K562 (cell line): ENCODE measurements around the gene NLRP9. TPM values are rescaled to one million over a fixed set of nuclear protein-coding genes. Genes with fewer than 3 reads are reported as not detected.

ENCODE experiments used
- CBX8 ChIP-seq: fragments of 200-600 bp; sonication (generic); IDR thresholded peaks from 2 replicates; pipeline ENCODE4 v1.6.1; 2012; ENCODE audit warnings: borderline replicate concordance, mixed run types, low read depth, mild to moderate bottlenecking, moderate library complexity, mixed read lengths, low read length, control low read depth, inconsistent platforms; ENCODE audit not compliant: poor library complexity, severe bottlenecking; ENCODE audit errors: extremely low read depth
- CXXC5 ChIP-seq: fragments of 250-450 bp; sonication (Bioruptor Pico); IDR thresholded peaks from 2 replicates; pipeline ENCODE4 v1.8.0; 2022; ENCODE audit warnings: inconsistent platforms, mild to moderate bottlenecking, moderate library complexity
- KAT8 ChIP-seq: fragments of 450-650 bp; IDR thresholded peaks from 2 replicates; pipeline ENCODE4 v1.6.1; 2016; ENCODE audit warnings: low read depth, mild to moderate bottlenecking
- MEF2D ChIP-seq: conservative IDR thresholded peaks from 2 replicates; pipeline ENCODE4 v1.6.1; 2016; ENCODE audit warnings: low read depth, missing genetic modification characterization, missing compliant biosample characterization
- NFIX ChIP-seq: fragments of 250-450 bp; sonication (Bioruptor Pico); IDR thresholded peaks from 2 replicates; pipeline ENCODE4 v1.4.0; 2020; ENCODE audit warnings: low read depth, mild to moderate bottlenecking, moderate library complexity
- RHOXF2B ChIP-seq: fragments of 250-450 bp; sonication (Bioruptor Pico); conservative IDR thresholded peaks from 2 replicates; pipeline ENCODE4 v1.5.1; 2021
- SIX5 ChIP-seq, 2 experiments: IDR thresholded peaks; 2 replicates each; pipeline ENCODE4 v1.6.1; 2011; ENCODE audit warnings: low read length in 2 of 2, borderline replicate concordance in 1 of 2, low read depth in 1 of 2, mild to moderate bottlenecking in 1 of 2, moderate library complexity in 1 of 2; ENCODE audit not compliant: insufficient read depth in 1 of 2
- ZNF354B ChIP-seq: fragments of 250-450 bp; sonication (Bioruptor Pico); IDR thresholded peaks from 2 replicates; pipeline ENCODE4 v1.4.0; 2020
- polyA plus RNA-seq, 8 experiments: library from polyadenylated mRNA; depleted of rRNA in 4 of 8; stranded (reverse) in 5 of 8; unstranded in 3 of 8; fragments of >200 nt; fragmentation: Nextera tagmentation in 2 of 8; fragmentation: Illumina TruSeq in 1 of 8; extraction: Ambion mirVana in 2 of 8; extraction: Trizol in 1 of 8; gene quantifications; 2 replicates each; pipeline versions ENCODE4 v1.2.1 to v1.2.3, GENCODE V29; 2011 to 2014; ENCODE audit warnings: inconsistent platforms in 1 of 8, missing spikeins in 1 of 8
- total RNA-seq, 7 experiments: library from RNA; depleted of rRNA in 6 of 7; stranded (reverse); fragments of >200 nt in 6 of 7; fragmentation: Illumina TruSeq in 2 of 7; extraction: Trizol in 2 of 7; gene quantifications; 2 replicates each; pipeline versions ENCODE4 v1.2.1 to v1.2.3, GENCODE V29; 2011 to 2021; ENCODE audit warnings: low replicate concordance in 1 of 7
- TF ChIP-seq, protein P1 (sequence below): sonication (generic); formaldehyde crosslinking; IDR thresholded peaks from 2 replicates; pipeline ENCODE4 v1.8.0; 2023; ENCODE audit warnings: mild to moderate bottlenecking, missing genetic modification reagents
- TF ChIP-seq, protein P2 (sequence below), 2 experiments: fragments of 250-450 bp in 1 of 2; fragments of 450-650 bp in 1 of 2; sonication (Bioruptor Pico) in 1 of 2; IDR thresholded peaks; 2 replicates each; pipeline versions ENCODE4 v1.6.1 to v1.8.0; 2016 to 2021; ENCODE audit warnings: mild to moderate bottlenecking in 2 of 2, moderate library complexity in 2 of 2, missing compliant biosample characterization in 1 of 2, missing genetic modification characterization in 1 of 2
- TF ChIP-seq, protein P3 (sequence below): fragments of 250-450 bp; sonication (Bioruptor Pico); IDR thresholded peaks from 2 replicates; pipeline ENCODE4 v1.6.1; 2021; ENCODE audit warnings: mild to moderate bottlenecking
- TF ChIP-seq, protein P4 (sequence below): sonication (generic); formaldehyde crosslinking; IDR thresholded peaks from 2 replicates; pipeline ENCODE4 v1.8.1; 2023; ENCODE audit warnings: mild to moderate bottlenecking, missing genetic modification reagents
- TF ChIP-seq, protein P5 (sequence below): fragments of 450-650 bp; IDR thresholded peaks from 2 replicates; pipeline ENCODE4 v1.6.1; 2017; ENCODE audit warnings: mild to moderate bottlenecking, moderate library complexity

The NLRP9 gene
- total and polyA plus RNA-seq, 9 of the 15 experiments (the other 6 are each of a cell fraction or from before 2014, with no cell fraction given): not detected

DNA sequence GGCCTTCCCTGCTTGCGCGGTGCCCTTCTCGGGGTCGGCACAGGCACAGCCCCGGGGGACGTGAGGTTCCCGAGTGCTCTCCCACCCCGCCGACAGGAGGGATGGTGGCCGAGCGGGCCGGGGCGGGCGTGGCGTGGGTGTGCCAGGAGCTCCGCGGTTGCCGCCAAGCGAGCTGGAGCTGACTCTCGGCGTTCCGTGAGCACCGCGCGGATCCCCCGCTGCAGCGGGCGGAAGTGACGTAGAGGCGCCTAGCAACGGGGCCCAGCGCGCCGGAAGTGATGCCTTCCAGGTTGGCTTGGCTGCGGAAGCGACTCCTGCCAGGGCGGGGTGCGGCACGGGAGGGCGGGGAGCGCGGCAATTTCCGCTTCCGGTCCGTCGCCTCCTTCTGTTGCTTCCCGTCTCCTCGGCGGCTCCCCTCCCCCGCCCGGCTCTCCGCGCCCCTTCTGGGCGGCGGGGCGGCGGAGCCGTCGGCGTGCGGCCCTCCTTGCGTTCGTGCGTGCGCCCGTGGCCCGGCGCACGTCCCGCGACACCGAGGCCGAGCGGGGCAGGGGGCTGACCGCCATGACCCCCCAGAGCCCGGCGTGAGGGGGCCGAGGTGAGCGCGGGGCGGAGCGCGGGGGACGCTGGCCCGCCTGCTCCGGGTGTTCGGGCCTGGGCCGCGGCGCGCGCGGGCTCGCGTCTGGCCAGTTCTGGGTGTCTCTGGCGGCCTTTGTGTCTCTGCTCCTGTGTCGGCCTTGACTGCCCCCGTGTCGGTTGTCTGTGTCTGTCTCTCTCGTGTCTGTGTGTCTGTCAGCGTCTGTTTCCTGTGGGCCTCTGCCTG is 63.2 kb downstream of the NLRP9 start, which contains the start of gene EPN1 (continued):
- TF ChIP-seq, protein P1, sequence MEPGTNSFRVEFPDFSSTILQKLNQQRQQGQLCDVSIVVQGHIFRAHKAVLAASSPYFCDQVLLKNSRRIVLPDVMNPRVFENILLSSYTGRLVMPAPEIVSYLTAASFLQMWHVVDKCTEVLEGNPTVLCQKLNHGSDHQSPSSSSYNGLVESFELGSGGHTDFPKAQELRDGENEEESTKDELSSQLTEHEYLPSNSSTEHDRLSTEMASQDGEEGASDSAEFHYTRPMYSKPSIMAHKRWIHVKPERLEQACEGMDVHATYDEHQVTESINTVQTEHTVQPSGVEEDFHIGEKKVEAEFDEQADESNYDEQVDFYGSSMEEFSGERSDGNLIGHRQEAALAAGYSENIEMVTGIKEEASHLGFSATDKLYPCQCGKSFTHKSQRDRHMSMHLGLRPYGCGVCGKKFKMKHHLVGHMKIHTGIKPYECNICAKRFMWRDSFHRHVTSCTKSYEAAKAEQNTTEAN (CRISPR knock-in tag): no peak
- TF ChIP-seq, protein P2, sequence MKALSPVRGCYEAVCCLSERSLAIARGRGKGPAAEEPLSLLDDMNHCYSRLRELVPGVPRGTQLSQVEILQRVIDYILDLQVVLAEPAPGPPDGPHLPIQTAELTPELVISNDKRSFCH (CRISPR knock-in tag; IDR thresholded peaks at IDR 0.05): no peak
- TF ChIP-seq, protein P2 (tag; IDR thresholded peaks at IDR 0.05): no peak
- TF ChIP-seq MEF2D: no peak
- TF ChIP-seq RHOXF2B (CRISPR knock-in tag): no peak
- peak in 1 of 2 experiments; percentile 31; a peak in 1 of 4 replicates for TF ChIP-seq SIX5 (IDR thresholded peaks at IDR 0.05; ENCODE audit: borderline replicate concordance in 1 of 2, insufficient read depth in 1 of 2, low read depth in 1 of 2, low read length in 2 of 2)
- TF ChIP-seq, protein P3, sequence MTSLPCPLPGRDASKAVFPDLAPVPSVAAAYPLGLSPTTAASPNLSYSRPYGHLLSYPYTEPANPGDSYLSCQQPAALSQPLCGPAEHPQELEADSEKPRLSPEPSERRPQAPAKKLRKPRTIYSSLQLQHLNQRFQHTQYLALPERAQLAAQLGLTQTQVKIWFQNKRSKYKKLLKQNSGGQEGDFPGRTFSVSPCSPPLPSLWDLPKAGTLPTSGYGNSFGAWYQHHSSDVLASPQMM (CRISPR knock-in tag): no peak
- no peak for TF ChIP-seq CBX8
- no peak for TF ChIP-seq NFIX (CRISPR knock-in tag)
- TF ChIP-seq CXXC5: peak; percentile 89
- no peak for TF ChIP-seq ZNF354B (CRISPR knock-in tag)
- TF ChIP-seq, protein P4, sequence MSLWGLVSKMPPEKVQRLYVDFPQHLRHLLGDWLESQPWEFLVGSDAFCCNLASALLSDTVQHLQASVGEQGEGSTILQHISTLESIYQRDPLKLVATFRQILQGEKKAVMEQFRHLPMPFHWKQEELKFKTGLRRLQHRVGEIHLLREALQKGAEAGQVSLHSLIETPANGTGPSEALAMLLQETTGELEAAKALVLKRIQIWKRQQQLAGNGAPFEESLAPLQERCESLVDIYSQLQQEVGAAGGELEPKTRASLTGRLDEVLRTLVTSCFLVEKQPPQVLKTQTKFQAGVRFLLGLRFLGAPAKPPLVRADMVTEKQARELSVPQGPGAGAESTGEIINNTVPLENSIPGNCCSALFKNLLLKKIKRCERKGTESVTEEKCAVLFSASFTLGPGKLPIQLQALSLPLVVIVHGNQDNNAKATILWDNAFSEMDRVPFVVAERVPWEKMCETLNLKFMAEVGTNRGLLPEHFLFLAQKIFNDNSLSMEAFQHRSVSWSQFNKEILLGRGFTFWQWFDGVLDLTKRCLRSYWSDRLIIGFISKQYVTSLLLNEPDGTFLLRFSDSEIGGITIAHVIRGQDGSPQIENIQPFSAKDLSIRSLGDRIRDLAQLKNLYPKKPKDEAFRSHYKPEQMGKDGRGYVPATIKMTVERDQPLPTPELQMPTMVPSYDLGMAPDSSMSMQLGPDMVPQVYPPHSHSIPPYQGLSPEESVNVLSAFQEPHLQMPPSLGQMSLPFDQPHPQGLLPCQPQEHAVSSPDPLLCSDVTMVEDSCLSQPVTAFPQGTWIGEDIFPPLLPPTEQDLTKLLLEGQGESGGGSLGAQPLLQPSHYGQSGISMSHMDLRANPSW (CRISPR knock-in tag): no peak
- TF ChIP-seq, protein P5, sequence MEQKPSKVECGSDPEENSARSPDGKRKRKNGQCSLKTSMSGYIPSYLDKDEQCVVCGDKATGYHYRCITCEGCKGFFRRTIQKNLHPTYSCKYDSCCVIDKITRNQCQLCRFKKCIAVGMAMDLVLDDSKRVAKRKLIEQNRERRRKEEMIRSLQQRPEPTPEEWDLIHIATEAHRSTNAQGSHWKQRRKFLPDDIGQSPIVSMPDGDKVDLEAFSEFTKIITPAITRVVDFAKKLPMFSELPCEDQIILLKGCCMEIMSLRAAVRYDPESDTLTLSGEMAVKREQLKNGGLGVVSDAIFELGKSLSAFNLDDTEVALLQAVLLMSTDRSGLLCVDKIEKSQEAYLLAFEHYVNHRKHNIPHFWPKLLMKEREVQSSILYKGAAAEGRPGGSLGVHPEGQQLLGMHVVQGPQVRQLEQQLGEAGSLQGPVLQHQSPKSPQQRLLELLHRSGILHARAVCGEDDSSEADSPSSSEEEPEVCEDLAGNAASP: no peak
- TF ChIP-seq KAT8: no peak
